ENCODE results near the gene GNAZ. TPM values are rescaled to one million over a fixed set of nuclear protein-coding genes. Genes with fewer than 3 reads are reported as not detected.

Gene GNAZ
- total RNA-seq, 4 donors from 2014 or later, result 4.2 to 8.2 (median 4.8) TPM

DNA sequence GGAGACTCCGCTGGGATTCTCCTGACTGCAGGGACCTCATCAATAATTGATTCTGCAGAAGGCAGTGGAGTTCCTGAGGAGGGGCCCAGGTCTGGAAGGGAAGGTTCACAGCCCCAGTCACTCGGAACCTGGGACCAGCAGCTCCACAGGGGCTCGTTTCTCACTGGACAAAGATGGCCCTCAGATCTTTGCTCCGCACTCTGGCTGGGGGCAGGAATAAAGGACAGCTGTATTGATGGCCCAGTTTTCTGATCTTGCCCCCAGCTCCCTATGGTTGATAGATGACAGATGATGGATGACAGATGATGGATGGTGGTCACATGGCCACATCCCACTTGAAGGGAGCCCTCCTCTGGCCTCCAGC lies 98.7 kb downstream of the GNAZ start:
- no peaks in the 10 kb centered on the region for H3K9me3 ChIP-seq
- intact Hi-C loops (cut with DNase I), result no loop called here
- 100% methylated on average over 1 to 2 of the region's 4 CpGs for WGBS, 2 donors
- no peaks in the 10 kb centered on the region for H3K36me3 ChIP-seq
- peaks cover 0 to under 1% of the 10 kb centered on the region in 2 donors for H3K4me1 ChIP-seq
- no peak for TF ChIP-seq POLR2A (IDR thresholded peaks at IDR 0.05)
- TF ChIP-seq, protein P1, sequence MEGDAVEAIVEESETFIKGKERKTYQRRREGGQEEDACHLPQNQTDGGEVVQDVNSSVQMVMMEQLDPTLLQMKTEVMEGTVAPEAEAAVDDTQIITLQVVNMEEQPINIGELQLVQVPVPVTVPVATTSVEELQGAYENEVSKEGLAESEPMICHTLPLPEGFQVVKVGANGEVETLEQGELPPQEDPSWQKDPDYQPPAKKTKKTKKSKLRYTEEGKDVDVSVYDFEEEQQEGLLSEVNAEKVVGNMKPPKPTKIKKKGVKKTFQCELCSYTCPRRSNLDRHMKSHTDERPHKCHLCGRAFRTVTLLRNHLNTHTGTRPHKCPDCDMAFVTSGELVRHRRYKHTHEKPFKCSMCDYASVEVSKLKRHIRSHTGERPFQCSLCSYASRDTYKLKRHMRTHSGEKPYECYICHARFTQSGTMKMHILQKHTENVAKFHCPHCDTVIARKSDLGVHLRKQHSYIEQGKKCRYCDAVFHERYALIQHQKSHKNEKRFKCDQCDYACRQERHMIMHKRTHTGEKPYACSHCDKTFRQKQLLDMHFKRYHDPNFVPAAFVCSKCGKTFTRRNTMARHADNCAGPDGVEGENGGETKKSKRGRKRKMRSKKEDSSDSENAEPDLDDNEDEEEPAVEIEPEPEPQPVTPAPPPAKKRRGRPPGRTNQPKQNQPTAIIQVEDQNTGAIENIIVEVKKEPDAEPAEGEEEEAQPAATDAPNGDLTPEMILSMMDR (IDR thresholded peaks at IDR 0.05), result no peak
- H3K4me3 ChIP-seq (replicated peaks in 1 of 3), result no peak overlapping the region
- no peak for DNase-seq
- no peaks in the 10 kb centered on the region for H3K27me3 ChIP-seq
- H3K27ac ChIP-seq, result no peak overlapping the region

Small RNA genes lying within 50 kb of the gene (small RNA-seq; reads per million reads assigned to genes)
- not detected for gene RF00017
- not detected for gene RF00066

Other genes starting within 250 kb of the GNAZ start
- gene IGLL5, start 182.7 kb upstream of the GNAZ start, total RNA-seq, result 10 to 100 TPM in 1 of 4 donors, 1 to 10 TPM in 1, not detected in 2; 1.8 to 15.7 TPM
- 1 to 10 TPM in 2 of 4 donors, not detected in 2; 1.1 to 3.0 TPM for gene RSPH14, start 71.5 kb downstream of the GNAZ start, total RNA-seq
- gene RAB36, start 75.0 kb downstream of the GNAZ start, total RNA-seq, result 10 to 100 TPM; 10.9 to 33.4 (median 27.8) TPM
- 100 to 1,000 TPM in 1 of 4 donors, 10 to 100 TPM in 3; 80.1 to 127 (median 87.7) TPM for gene BCR, start 110.0 kb downstream of the GNAZ start, total RNA-seq

All from thyroid gland (tissue), 4 donors.